Measurements from ENCODE around the gene TXNDC11. TPM values are rescaled to one million over a fixed set of nuclear protein-coding genes. Genes with fewer than 3 reads are reported as not detected.
A peak's percentile ranks its signal among the peaks of the same experiment; 100 is the strongest.

The TXNDC11 gene
- total RNA-seq, 1 donor from 2014 or later = 29.0 TPM

GRCh38 chr16:11684231-11685025, 58.2 kb downstream of the TXNDC11 start:
- Mint-ChIP-seq H3K36me3 (ENCODE audit: low read depth, unreplicated experiment) (peaks cover 24% of the 10 kb centered on the region), H3K9me3 (ENCODE audit: unreplicated experiment) (no peaks in the 10 kb centered on the region), H3K27ac (ENCODE audit: unreplicated experiment) (no peak overlapping the region), H3K27me3 (ENCODE audit: low read depth, unreplicated experiment) (no peaks in the 10 kb centered on the region), H3K4me3 (ENCODE audit: unreplicated experiment) (no peak overlapping the region), H3K4me1 (ENCODE audit: low read depth, unreplicated experiment) (peaks cover 25% of the 10 kb centered on the region)
- TF ChIP-seq EZH2 (IDR thresholded peaks at IDR 0.05; ENCODE audit: insufficient read depth, low read length) (no peak), CTCF (IDR thresholded peaks at IDR 0.05; ENCODE audit: insufficient read depth, low read depth, low read length) (no peak)
- H2AFZ ChIP-seq (ENCODE audit: low read depth, low read length) = no peak overlapping the region
- H3K9ac ChIP-seq (ENCODE audit: low read length) = no peak overlapping the region
- H3K36me3 ChIP-seq (ENCODE audit: insufficient read depth, low read length) = peaks cover 20% of the 10 kb centered on the region
- DNase-seq (ENCODE audit: low read depth) = no peak
- H3K4me1 ChIP-seq (ENCODE audit: insufficient read depth, low read length) = peaks cover 17% of the 10 kb centered on the region
- H4K20me1 ChIP-seq (ENCODE audit: insufficient read depth, low read length) = peaks cover 72% of the 10 kb centered on the region
- no peak overlapping the region for H3K27ac ChIP-seq (ENCODE audit: low read depth, low read length)
- H3K79me2 ChIP-seq (ENCODE audit: insufficient read depth, low read length) = peaks cover 12% of the 10 kb centered on the region
- no peak for FAIRE-seq
- no peak overlapping the region for H3K4me3 ChIP-seq (ENCODE audit: insufficient read depth, low read depth, low read length)
- H3K9me3 ChIP-seq (ENCODE audit: insufficient read depth, low read depth, low read length) = no peaks in the 10 kb centered on the region
- no peak overlapping the region for H3K4me2 ChIP-seq (ENCODE audit: low read length)
- no peaks in the 10 kb centered on the region for H3K27me3 ChIP-seq (ENCODE audit: insufficient read depth, low read length)

GRCh38 chr16:11683145-11683544, 59.5 kb downstream of the TXNDC11 start:
- Histone ChIP-seq H3K9ac (ENCODE audit: low read length) (peak overlapping the region; percentile 62), H3K79me2 (ENCODE audit: insufficient read depth, low read length) (peaks cover 7% of the 10 kb centered on the region), H3K9me3 (ENCODE audit: insufficient read depth, low read depth, low read length) (no peaks in the 10 kb centered on the region), H3K36me3 (ENCODE audit: insufficient read depth, low read length) (peaks cover 19% of the 10 kb centered on the region), H3K27ac (ENCODE audit: low read depth, low read length) (peak overlapping the region; percentile 72), H3K4me3 (ENCODE audit: insufficient read depth, low read depth, low read length) (no peak overlapping the region), H3K4me2 (ENCODE audit: low read length) (peak overlapping the region; percentile 46), H4K20me1 (ENCODE audit: insufficient read depth, low read length) (peaks cover 73% of the 10 kb centered on the region), H2AFZ (ENCODE audit: low read depth, low read length) (no peak overlapping the region), H3K4me1 (ENCODE audit: insufficient read depth, low read length) (peaks cover 20% of the 10 kb centered on the region), H3K27me3 (ENCODE audit: insufficient read depth, low read length) (no peaks in the 10 kb centered on the region)
- FAIRE-seq (no peak), DNase-seq (ENCODE audit: low read depth) (no peak)
- H3K4me1 Mint-ChIP-seq (ENCODE audit: low read depth, unreplicated experiment) = peaks cover 25% of the 10 kb centered on the region
- no peaks in the 10 kb centered on the region for H3K27me3 Mint-ChIP-seq (ENCODE audit: low read depth, unreplicated experiment)
- H3K4me3 Mint-ChIP-seq (ENCODE audit: unreplicated experiment) = no peak overlapping the region
- H3K9me3 Mint-ChIP-seq (ENCODE audit: unreplicated experiment) = no peaks in the 10 kb centered on the region
- TF ChIP-seq CTCF (IDR thresholded peaks at IDR 0.05; ENCODE audit: insufficient read depth, low read depth, low read length) = no peak
- no peak for TF ChIP-seq EZH2 (IDR thresholded peaks at IDR 0.05; ENCODE audit: insufficient read depth, low read length)
- peak overlapping the region; percentile 43 for H3K27ac Mint-ChIP-seq (ENCODE audit: unreplicated experiment)
- H3K36me3 Mint-ChIP-seq (ENCODE audit: low read depth, unreplicated experiment) = peaks cover 23% of the 10 kb centered on the region

DNA sequence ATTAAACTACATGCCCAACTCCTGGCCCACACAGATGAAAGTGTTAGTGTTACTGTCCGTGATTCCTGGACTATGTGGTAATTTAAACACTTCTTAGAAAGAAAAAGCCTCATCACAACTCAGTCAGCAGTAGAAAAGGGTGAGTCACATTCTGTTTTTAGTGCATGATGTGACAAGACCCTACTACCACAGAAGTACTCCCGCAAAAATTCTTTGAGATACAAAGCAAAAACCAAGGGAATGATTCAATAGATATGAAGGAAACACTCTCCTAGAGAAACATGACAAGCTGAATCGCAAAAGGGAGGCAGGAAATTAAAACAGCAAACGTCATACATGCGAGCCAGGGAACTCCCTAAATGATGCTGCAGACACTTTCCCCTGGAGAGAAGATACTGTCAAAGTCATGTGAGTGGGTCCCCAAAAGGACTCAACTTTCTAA, 60.0 kb downstream of the TXNDC11 start:
- H3K36me3 Mint-ChIP-seq (ENCODE audit: low read depth, unreplicated experiment) = peaks cover 22% of the 10 kb centered on the region
- Histone ChIP-seq H3K4me3 (ENCODE audit: insufficient read depth, low read depth, low read length) (no peak overlapping the region), H3K27ac (ENCODE audit: low read depth, low read length) (peak overlapping the region; percentile 72), H3K27me3 (ENCODE audit: insufficient read depth, low read length) (no peaks in the 10 kb centered on the region), H3K36me3 (ENCODE audit: insufficient read depth, low read length) (peaks cover 19% of the 10 kb centered on the region), H3K4me2 (ENCODE audit: low read length) (peak overlapping the region; percentile 46), H3K79me2 (ENCODE audit: insufficient read depth, low read length) (peaks cover 7% of the 10 kb centered on the region), H4K20me1 (ENCODE audit: insufficient read depth, low read length) (peaks cover 73% of the 10 kb centered on the region), H2AFZ (ENCODE audit: low read depth, low read length) (no peak overlapping the region), H3K9ac (ENCODE audit: low read length) (peak overlapping the region; percentile 62), H3K9me3 (ENCODE audit: insufficient read depth, low read depth, low read length) (no peaks in the 10 kb centered on the region), H3K4me1 (ENCODE audit: insufficient read depth, low read length) (peaks cover 25% of the 10 kb centered on the region)
- H3K27ac Mint-ChIP-seq (ENCODE audit: unreplicated experiment) = peak overlapping the region; percentile 21
- DNase-seq (ENCODE audit: low read depth) = peak; percentile 98
- FAIRE-seq = no peak
- H3K4me1 Mint-ChIP-seq (ENCODE audit: low read depth, unreplicated experiment) = peaks cover 28% of the 10 kb centered on the region
- no peaks in the 10 kb centered on the region for H3K27me3 Mint-ChIP-seq (ENCODE audit: low read depth, unreplicated experiment)
- H3K4me3 Mint-ChIP-seq (ENCODE audit: unreplicated experiment) = no peak overlapping the region
- no peaks in the 10 kb centered on the region for H3K9me3 Mint-ChIP-seq (ENCODE audit: unreplicated experiment)
- no peak for TF ChIP-seq EZH2 (IDR thresholded peaks at IDR 0.05; ENCODE audit: insufficient read depth, low read length)
- TF ChIP-seq CTCF (IDR thresholded peaks at IDR 0.05; ENCODE audit: insufficient read depth, low read depth, low read length) = no peak
